ENCODE results near the gene CPLX1.

DNA sequence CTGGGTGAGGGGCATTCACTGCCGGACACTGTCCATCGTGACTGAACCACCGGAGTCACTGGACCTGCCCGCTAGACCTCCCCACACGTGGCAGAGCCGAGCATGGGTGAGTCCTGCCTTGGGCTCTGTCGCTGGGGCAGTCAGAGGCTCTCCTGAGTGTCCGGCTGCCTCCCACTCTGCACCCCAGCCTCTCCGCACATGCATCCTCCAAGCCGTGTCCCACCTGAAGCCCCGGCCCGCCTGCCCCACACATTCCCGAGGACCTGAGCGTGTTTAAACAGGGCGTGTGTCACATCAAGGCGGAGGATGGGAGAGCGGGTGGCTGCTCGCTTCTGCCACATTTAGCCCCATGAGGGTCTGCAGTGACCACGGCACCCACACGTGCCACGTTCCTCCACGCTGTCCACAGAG lies 4.7 kb downstream of the CPLX1 start:
- TF ChIP-seq, protein P1, sequence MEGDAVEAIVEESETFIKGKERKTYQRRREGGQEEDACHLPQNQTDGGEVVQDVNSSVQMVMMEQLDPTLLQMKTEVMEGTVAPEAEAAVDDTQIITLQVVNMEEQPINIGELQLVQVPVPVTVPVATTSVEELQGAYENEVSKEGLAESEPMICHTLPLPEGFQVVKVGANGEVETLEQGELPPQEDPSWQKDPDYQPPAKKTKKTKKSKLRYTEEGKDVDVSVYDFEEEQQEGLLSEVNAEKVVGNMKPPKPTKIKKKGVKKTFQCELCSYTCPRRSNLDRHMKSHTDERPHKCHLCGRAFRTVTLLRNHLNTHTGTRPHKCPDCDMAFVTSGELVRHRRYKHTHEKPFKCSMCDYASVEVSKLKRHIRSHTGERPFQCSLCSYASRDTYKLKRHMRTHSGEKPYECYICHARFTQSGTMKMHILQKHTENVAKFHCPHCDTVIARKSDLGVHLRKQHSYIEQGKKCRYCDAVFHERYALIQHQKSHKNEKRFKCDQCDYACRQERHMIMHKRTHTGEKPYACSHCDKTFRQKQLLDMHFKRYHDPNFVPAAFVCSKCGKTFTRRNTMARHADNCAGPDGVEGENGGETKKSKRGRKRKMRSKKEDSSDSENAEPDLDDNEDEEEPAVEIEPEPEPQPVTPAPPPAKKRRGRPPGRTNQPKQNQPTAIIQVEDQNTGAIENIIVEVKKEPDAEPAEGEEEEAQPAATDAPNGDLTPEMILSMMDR (IDR thresholded peaks at IDR 0.05), result no peak
- TF ChIP-seq EP300 (IDR thresholded peaks at IDR 0.05), result no peak
- no peak for TF ChIP-seq POLR2A (IDR thresholded peaks at IDR 0.05)

Data from ovary (tissue), 3 donors.